HepG2 (cell line): ENCODE data around the gene FAM162A. TPM values are rescaled to one million over a fixed set of nuclear protein-coding genes. Genes with fewer than 3 reads are reported as not detected.

Experiments used
- AGO1 ChIP-seq: fragments of 200-400 bp; formaldehyde crosslinking; IDR thresholded peaks from 2 replicates; pipeline ENCODE4 v1.6.1; 2017; ENCODE audit warnings: mild to moderate bottlenecking, low read depth, low read length, moderate library complexity; ENCODE audit not compliant: poor library complexity, severe bottlenecking
- CREB3 ChIP-seq: sonication (generic); formaldehyde crosslinking; IDR thresholded peaks from 2 replicates; pipeline ENCODE4 v1.5.0; 2020; ENCODE audit warnings: missing genetic modification reagents
- E2F2 ChIP-seq: sonication (generic); formaldehyde crosslinking; IDR thresholded peaks from 2 replicates; pipeline ENCODE4 v1.4.0; 2020; ENCODE audit warnings: missing genetic modification reagents, borderline replicate concordance
- ETS1 ChIP-seq: sonication (generic); formaldehyde crosslinking; IDR thresholded peaks from 2 replicates; pipeline ENCODE4 v1.4.0; 2020; ENCODE audit warnings: missing genetic modification reagents
- GTF3A ChIP-seq: sonication (generic); formaldehyde crosslinking; conservative IDR thresholded peaks from 2 replicates; pipeline ENCODE4 v1.4.0; 2020; ENCODE audit warnings: mild to moderate bottlenecking, missing genetic modification reagents
- KAT7 ChIP-seq: IDR thresholded peaks from 2 replicates; pipeline ENCODE4 v1.6.1; 2018; ENCODE audit warnings: borderline replicate concordance, missing compliant biosample characterization
- KDM1A ChIP-seq: IDR thresholded peaks from 2 replicates; pipeline ENCODE4 v1.6.1; 2016; ENCODE audit warnings: missing compliant biosample characterization
- MED8 ChIP-seq: sonication (generic); formaldehyde crosslinking; IDR thresholded peaks from 2 replicates; pipeline ENCODE4 v1.8.1; 2023; ENCODE audit warnings: mild to moderate bottlenecking, missing genetic modification reagents; ENCODE audit not compliant: insufficient replicate concordance
- MXD1 ChIP-seq: sonication (generic); formaldehyde crosslinking; IDR thresholded peaks from 2 replicates; pipeline ENCODE4 v1.4.0; 2020; ENCODE audit warnings: mild to moderate bottlenecking, missing genetic modification reagents
- NPAS2 ChIP-seq: sonication (generic); formaldehyde crosslinking; IDR thresholded peaks from 2 replicates; pipeline ENCODE4 v1.8.0; 2022; ENCODE audit warnings: mild to moderate bottlenecking, missing genetic modification reagents, borderline replicate concordance
- SNAPC4 ChIP-seq: sonication (generic); formaldehyde crosslinking; IDR thresholded peaks from 2 replicates; pipeline ENCODE4 v1.4.0; 2020; ENCODE audit warnings: mild to moderate bottlenecking, missing genetic modification reagents
- THAP8 ChIP-seq: sonication (generic); formaldehyde crosslinking; IDR thresholded peaks from 2 replicates; pipeline ENCODE4 v1.5.1; 2020; ENCODE audit warnings: missing genetic modification reagents, mild to moderate bottlenecking, borderline replicate concordance
- ZC3H4 ChIP-seq: sonication (generic); formaldehyde crosslinking; IDR thresholded peaks from 2 replicates; pipeline ENCODE4 v1.4.0; 2020; ENCODE audit warnings: missing genetic modification reagents, borderline replicate concordance
- ZNF136 ChIP-seq: sonication (generic); formaldehyde crosslinking; IDR thresholded peaks from 2 replicates; pipeline ENCODE4 v1.8.1; 2022; ENCODE audit warnings: low read depth, mild to moderate bottlenecking, moderate library complexity, missing genetic modification reagents
- ZNF138 ChIP-seq: sonication (generic); formaldehyde crosslinking; IDR thresholded peaks from 2 replicates; pipeline ENCODE4 v1.5.0; 2020; ENCODE audit warnings: mild to moderate bottlenecking, low read depth, missing genetic modification reagents
- ZNF431 ChIP-seq: sonication (generic); formaldehyde crosslinking; IDR thresholded peaks from 2 replicates; pipeline ENCODE4 v1.9.0; 2022; ENCODE audit warnings: missing genetic modification reagents, low read depth, mild to moderate bottlenecking, borderline replicate concordance
- ZSCAN29 ChIP-seq: sonication (generic); formaldehyde crosslinking; conservative IDR thresholded peaks from 2 replicates; pipeline ENCODE4 v1.4.0; 2020; ENCODE audit warnings: mild to moderate bottlenecking, missing genetic modification reagents
- polyA plus RNA-seq, 8 experiments: library from polyadenylated mRNA; depleted of rRNA in 3 of 8; stranded (reverse) in 7 of 8; unstranded in 1 of 8; fragments of >200 nt; fragmentation: Illumina TruSeq in 4 of 8; extraction: Trizol in 4 of 8; gene quantifications; 2 replicates each; pipeline versions ENCODE4 v1.2.1 to v1.2.3, GENCODE V29; 2011 to 2016; ENCODE audit warnings: low read depth in 4 of 8, missing spikeins in 1 of 8, mixed read lengths in 1 of 8; ENCODE audit not compliant: insufficient read depth in 1 of 8
- total RNA-seq, 5 experiments: library from RNA; depleted of rRNA; stranded (reverse); fragments of >200 nt; fragmentation: Illumina TruSeq; extraction: Trizol; gene quantifications; 2 replicates each; pipeline ENCODE4 v1.2.3, GENCODE V29; 2016; ENCODE audit warnings: low read depth in 1 of 5

The FAM162A gene
- total and polyA plus RNA-seq, 2 of the 13 experiments (the other 11 are each of a cell fraction or from before 2014, with no cell fraction given), result 115 to 155 TPM

GRCh38 chr3:122383771-122384697, at the start of gene FAM162A (continued):
- TF ChIP-seq E2F2 (CRISPR knock-in tag) (peak; percentile 92; the same call in 1 of the 2 replicates), MXD1 (peak; percentile 93), ZNF138 (CRISPR knock-in tag) (0 out of 2 replicates have a peak, but pooled peaks have one; percentile 69), AGO1 (peak; percentile 75), THAP8 (CRISPR knock-in tag) (peak; percentile 79; the same call in 1 of the 2 replicates), ETS1 (CRISPR knock-in tag) (no peak), MED8 (CRISPR knock-in tag) (peak; percentile 88), ZNF431 (CRISPR knock-in tag) (peak; percentile 90), KAT7 (CRISPR knock-in tag) (peak; percentile 100), ZNF136 (CRISPR knock-in tag) (no peak), SNAPC4 (peak; percentile 45; the same call in 1 of the 2 replicates), ZSCAN29 (CRISPR knock-in tag) (peak; percentile 83; the same call in 1 of the 2 replicates), NPAS2 (no peak), KDM1A (0 out of 2 replicates have a peak, but pooled peaks have one; percentile 49), CREB3 (CRISPR knock-in tag) (peak; percentile 78; the same call in 1 of the 2 replicates), GTF3A (0 out of 2 replicates have a peak, but pooled peaks have one; percentile 49), ZC3H4 (CRISPR knock-in tag) (peak; percentile 38; the same call in 1 of the 2 replicates)
